Activated naive CD4-positive, alpha-beta T cell treated with anti-CD3 and anti-CD28 coated beads, Interleukin-2, amount 50 U/mL, for 72 hours (primary cell): ENCODE data around the gene GPR161. TPM values are rescaled to one million over a fixed set of nuclear protein-coding genes. Genes with fewer than 3 reads are reported as not detected.
A peak's percentile ranks its signal among the peaks of the same experiment; 100 is the strongest.

Experiments
- ATAC-seq, 2 donors: fragments of 150-1000 bp; cut with Tn5 transposase; 2 replicates each; pipeline ENCODE4 v1.10.0; 2021; ENCODE audit warnings: mild to moderate bottlenecking in 2 of 2, moderate library complexity in 2 of 2
- DNase-seq, 2 donors: peaks; one replicate each; pipeline ENCODE4 v3.0.0; 2021 to 2022; ENCODE audit warnings: low spot score in 2 of 2
- H3K27ac Mint-ChIP-seq, 2 donors: one replicate each; pipeline ENCODE4 v1.8.0; 2022; ENCODE audit warnings: mild to moderate bottlenecking in 2 of 2, mixed read lengths in 2 of 2
- H3K36me3 Mint-ChIP-seq, 2 donors: one replicate each; pipeline ENCODE4 v1.8.0; 2022; ENCODE audit warnings: mixed read lengths in 2 of 2
- H3K9me3 Mint-ChIP-seq, 2 donors: one replicate each; pipeline ENCODE4 v1.8.0; 2022; ENCODE audit warnings: mixed read lengths in 2 of 2
- total RNA-seq, 2 donors: library from RNA; stranded (reverse); gene quantifications; one replicate each; pipeline ENCODE4 v1.2.3, GENCODE V29; 2022

The GPR161 gene
- total RNA-seq, 2 donors from 2014 or later = 0.34 to 0.53 TPM

DNA sequence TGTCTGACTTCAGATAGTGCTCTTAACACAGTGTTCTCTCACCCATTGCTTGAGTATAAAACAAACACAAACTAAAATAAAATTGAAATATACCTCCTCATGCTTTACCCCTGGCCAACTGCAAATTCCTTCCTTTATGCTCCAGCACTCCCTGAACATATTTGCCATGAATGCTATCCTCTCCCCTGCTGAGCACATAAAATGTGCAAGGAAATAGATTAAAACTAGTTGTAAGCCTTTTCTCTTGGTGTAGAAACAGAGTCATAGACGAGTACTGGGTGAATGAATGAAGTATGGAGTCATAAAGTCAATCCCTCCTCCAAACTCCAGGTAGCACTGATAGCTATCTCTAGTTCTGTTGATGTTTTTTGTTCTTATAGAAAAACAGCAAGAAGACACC, 2.6 kb downstream of the GPR161 start:
- Mint-ChIP-seq H3K9me3 (no peaks in the 10 kb centered on the region), H3K36me3 (peaks cover 7% of the 10 kb centered on the region in 2 donors), H3K27ac (no peak overlapping the region)
- no peak for ATAC-seq
- no peak for DNase-seq

DNA sequence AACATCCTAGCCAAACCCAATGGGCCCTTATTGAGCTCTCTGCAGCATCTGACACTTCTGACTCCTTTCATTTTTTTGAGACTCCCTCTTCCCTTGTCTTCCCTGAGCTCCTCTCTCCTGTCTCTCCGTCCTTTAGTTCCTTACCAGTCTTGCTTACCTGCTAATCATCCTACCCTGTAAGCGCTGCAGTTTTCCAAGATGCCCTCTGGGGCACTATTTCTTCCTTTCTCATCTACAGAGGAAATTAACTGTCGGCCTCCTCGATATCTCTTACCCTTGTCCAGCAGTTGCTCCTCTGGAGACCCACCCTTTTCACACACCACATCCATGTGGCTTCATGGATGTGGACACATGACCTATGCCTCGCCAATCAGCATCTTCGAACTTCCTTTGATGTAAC, 6.8 kb downstream of the GPR161 start:
- peaks cover 0 to 5% of the 10 kb centered on the region in 2 donors for H3K36me3 Mint-ChIP-seq
- no peak for ATAC-seq

DNA sequence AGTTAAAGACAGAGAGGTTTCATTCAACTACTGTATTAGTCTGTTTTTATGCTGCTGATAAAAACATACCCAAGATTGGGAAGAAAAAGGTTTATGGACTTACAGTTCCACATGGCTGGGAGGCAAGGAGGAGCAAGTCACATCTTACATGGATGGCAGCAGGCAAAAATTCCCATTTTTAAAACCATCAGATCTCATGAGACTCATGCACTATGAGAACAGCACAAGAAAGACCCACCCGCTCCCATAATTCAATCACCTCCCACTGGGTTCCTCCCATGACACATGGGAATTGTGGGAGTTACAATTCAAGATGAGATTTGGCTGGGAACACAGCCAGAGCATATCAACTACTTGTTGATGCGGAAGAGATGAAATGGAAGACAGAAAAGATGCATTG, 9.2 kb downstream of the GPR161 start:
- H3K9me3 Mint-ChIP-seq = peaks cover 3 to 5% of the 10 kb centered on the region in 2 donors

More for the DNA sequence above, 6.8 kb downstream of the GPR161 start:
- DNase-seq = no peak
- Mint-ChIP-seq H3K27ac (no peak overlapping the region), H3K9me3 (peaks cover 3 to 5% of the 10 kb centered on the region in 2 donors)

DNA sequence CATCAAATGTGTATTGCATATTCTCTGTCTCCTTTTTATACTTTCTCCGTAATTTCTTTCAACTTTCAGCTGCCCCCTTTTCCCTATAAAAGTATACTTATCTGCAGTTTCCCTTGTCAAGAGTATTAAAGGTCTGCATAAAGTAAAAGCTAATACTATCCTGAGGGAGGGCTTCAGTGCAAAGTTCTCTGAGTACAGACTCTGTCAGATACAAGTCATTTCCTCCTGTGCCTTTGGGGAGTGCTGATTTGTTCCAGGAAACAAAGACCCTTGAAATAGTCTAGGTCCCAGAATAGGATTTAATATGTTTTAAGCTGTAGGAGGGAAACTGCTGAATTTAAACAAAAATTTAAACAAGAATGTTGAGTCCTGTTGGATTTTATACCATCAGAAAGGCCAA, 11.7 kb downstream of the GPR161 start:
- Mint-ChIP-seq H3K36me3 (peaks cover under 1 to 5% of the 10 kb centered on the region in 2 donors), H3K9me3 (peaks cover 3 to 5% of the 10 kb centered on the region in 2 donors), H3K27ac (no peak overlapping the region)
- DNase-seq = no peak
- ATAC-seq = no peak

More for the DNA sequence above, 9.2 kb downstream of the GPR161 start:
- H3K27ac Mint-ChIP-seq = no peak overlapping the region
- ATAC-seq (no peak), DNase-seq (no peak)
- peaks cover 0 to 5% of the 10 kb centered on the region in 2 donors for H3K36me3 Mint-ChIP-seq

DNA sequence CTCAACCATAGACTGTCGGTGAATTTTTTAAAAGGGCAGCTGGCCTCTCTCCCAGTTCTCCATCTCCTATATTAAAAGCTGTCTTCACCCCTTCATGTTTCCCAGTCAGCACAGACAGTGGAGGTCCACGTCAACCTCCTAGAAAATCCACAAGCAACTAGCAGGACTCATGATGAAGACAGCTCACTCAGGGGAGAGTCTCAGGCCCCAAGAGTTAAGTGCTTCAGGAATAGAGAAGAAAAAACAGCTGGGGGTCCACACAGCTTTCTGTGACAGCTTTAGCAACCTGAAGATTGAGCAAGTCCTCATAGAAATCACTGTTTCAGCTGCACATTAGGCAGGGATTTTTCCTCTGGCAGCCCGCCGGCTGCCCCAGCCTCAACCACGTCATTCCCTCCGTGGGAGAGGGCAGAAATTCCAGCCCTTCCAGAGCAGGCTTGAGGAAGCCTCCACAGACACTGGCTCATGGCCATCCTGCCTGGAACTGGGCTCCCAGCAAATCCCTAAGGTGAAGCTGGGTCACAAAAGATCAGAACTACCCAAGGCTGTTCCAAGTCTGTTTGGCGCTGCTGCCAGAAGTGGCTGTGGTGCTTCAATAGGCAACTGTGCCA, 15.2 kb downstream of the GPR161 start:
- no peak overlapping the region for H3K27ac Mint-ChIP-seq
- H3K36me3 Mint-ChIP-seq = peaks cover 0 to 9% of the 10 kb centered on the region in 2 donors
- no peak for DNase-seq
- no peaks in the 10 kb centered on the region for H3K9me3 Mint-ChIP-seq
- no peak for ATAC-seq

DNA sequence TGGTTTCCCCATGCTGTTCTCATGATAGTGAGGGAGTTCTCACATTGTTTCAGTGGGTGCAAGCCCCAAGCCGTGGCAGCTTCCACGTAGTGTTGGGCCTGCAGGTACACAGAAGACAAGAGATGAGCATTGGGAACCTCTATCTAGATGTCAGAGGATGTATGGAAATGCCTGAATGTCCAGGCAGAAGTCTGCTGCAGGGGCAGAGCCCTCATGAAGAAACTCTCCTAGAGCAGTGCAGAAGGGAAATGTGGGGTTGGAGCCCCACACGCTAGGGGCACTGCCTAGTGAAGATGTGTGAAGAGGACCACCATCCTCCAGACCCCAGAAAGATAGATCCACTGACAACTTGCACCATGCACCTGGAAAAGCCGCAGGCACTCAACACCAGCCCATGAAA, 17.0 kb downstream of the GPR161 start:
- Mint-ChIP-seq H3K36me3 (peaks cover 0 to 9% of the 10 kb centered on the region in 2 donors), H3K9me3 (no peaks in the 10 kb centered on the region), H3K27ac (no peak overlapping the region)
- ATAC-seq (no peak), DNase-seq (no peak)

DNA sequence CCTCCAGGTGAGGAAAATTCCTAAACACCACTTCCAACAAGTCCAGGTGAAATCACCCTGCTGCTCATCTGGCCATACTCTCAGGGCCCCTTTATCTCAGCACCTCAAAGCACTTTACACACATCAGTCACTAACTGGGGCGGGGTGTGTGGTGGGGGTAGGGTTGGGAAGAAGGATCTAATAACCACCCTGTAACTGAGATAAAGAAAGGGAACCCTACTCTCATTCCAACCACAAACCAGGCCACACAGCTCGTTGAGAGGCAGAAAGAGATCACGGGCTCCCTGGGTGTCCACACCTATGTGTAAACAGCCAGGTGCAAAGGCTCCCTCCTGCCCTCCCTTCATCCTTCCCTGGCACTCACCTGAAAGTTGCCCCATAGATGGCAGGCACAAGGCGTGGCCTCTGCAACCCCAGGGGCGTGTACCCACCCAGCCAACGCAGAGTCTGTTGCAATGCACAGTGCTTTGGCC, 20.4 kb downstream of the GPR161 start:
- ATAC-seq (no peak), DNase-seq (no peak)
- H3K27ac Mint-ChIP-seq = no peak overlapping the region
- peaks cover 0 to 9% of the 10 kb centered on the region in 2 donors for H3K36me3 Mint-ChIP-seq
- H3K9me3 Mint-ChIP-seq = no peaks in the 10 kb centered on the region

DNA sequence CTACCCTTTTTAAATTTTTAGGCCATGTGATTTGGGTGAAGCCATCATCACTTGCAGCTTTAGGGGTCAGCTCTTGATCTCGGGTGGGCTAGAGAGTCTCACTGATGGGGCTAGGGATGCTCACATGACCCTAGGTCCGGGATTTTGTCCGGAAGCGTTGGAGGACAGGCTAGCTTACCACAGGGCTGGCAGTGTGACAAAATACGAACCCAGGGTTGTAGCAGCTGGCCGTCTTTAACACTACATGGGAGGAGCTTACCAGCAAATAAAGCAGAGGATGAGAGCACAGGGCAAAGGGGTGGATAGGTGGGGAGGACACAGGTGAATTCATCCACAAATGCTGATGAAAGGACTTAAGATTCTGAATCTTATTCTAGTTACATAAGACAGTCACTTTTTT, 21.9 kb downstream of the GPR161 start:
- Mint-ChIP-seq H3K27ac (no peak overlapping the region), H3K9me3 (no peaks in the 10 kb centered on the region), H3K36me3 (peaks cover 0 to 7% of the 10 kb centered on the region in 2 donors)
- DNase-seq (no peak), ATAC-seq (no peak)

DNA sequence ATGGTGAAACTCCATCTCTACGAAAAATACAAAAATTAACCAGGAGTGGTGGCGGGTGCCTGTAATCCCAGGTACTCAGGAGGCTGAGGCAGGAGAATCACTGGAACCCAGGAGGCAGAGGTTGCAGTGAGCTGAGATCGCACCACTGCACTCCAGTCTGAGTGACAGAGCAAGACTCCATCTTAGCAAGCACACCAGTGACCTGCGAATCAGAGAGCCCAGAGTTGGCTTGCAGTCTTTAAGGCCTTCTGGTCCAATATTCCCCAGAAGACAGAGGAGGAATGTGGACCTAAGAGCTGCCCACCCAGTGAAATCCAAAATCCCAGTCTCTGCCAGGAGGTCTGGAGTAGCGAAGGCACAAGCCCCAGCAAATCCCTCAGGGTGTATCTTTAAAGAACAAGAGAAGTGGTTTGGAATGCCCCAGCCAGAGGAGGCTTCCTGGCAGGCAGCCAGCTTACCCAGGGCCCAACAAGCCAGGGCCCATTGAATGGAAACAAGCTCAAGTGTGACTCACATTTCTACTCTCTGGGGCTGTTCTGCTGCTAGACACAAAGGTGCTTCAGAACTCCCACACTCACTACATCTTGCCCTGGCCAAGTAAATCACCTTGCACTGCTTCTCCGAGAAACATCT, 23.9 kb downstream of the GPR161 start:
- Mint-ChIP-seq H3K9me3 (no peaks in the 10 kb centered on the region), H3K36me3 (no peaks in the 10 kb centered on the region), H3K27ac (peak overlapping the region in 1 of 2 donors; percentile 52)
- ATAC-seq (peak; percentile 92 to 93), DNase-seq (peak in 1 of 2 donors; percentile 66)

DNA sequence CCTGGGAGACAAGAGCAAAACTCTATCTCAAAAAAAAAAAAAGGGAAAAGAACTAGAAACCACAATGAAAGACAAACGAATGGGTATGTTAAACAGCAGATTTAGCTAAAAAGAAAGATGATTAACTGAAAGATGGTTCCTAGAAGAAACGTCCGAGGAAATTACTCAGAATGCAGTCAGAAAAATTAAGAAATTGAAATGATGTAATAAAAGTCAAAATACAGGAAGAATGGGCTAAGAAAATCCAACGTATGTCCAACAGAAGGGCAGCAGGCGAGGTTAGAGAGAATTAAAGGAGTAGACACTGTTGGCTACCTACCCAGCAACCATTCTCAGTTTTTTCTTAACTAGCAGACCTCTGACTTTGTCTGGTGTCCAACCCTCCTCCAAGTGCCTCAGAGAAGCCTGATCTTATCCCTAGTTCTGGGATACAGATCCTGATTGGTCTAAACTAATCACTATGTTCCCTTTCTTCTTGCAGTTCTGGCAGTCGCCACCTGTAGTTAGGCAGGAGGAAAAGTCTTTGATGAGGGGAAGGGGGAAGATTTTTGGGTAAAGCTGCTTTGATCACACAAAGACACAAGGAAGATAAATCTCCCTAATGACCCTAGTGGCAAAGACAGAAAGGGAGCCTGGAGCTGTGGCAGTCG, 25.7 kb downstream of the GPR161 start:
- DNase-seq = no peak
- no peaks in the 10 kb centered on the region for H3K9me3 Mint-ChIP-seq
- no peak for ATAC-seq
- no peaks in the 10 kb centered on the region for H3K36me3 Mint-ChIP-seq
- no peak overlapping the region for H3K27ac Mint-ChIP-seq

DNA sequence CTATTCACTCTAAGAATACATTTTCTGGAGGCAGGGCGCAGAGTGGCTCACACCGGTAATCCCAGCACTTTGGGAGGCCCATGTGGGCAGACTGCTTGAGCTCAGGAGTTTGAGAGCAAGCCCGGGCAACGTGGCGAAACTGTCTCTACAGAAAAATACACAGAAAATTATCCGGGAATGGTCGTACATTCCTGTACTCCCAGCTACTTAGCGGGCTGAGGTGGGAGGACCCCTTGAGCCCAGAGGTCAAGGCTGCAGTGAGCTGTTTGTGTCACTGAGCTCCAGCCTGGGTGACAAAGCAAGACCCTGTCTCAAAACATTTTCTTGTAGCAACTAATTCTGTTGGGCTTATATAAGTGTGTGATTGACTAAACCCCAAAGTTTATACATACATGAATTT, 30.5 kb downstream of the GPR161 start:
- ATAC-seq = no peak
- Mint-ChIP-seq H3K36me3 (no peaks in the 10 kb centered on the region), H3K27ac (no peak overlapping the region), H3K9me3 (no peaks in the 10 kb centered on the region)
- DNase-seq = peak in 1 of 2 donors; percentile 9

DNA sequence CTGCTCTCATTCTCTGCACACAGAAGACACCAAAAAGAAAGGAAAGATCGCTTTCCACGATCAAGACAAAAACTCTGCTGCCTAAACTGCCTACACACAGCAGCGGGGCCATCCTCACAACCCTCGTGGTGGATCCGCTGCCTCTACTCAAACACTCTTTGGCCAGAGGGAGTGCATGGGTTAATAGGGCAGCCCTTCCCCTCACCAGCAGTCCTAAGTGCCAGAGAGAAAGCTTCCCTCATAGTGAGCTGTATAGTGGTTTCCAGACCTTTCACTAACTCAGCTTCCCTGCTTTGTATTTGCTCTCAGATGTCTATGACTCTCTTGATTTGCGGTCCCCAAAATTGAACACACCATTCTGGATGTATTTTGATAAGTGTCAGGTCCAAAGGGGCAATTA, 30.9 kb downstream of the GPR161 start:
- ATAC-seq = no peak
- Mint-ChIP-seq H3K27ac (no peak overlapping the region), H3K36me3 (no peaks in the 10 kb centered on the region), H3K9me3 (no peaks in the 10 kb centered on the region)
- no peak for DNase-seq

DNA sequence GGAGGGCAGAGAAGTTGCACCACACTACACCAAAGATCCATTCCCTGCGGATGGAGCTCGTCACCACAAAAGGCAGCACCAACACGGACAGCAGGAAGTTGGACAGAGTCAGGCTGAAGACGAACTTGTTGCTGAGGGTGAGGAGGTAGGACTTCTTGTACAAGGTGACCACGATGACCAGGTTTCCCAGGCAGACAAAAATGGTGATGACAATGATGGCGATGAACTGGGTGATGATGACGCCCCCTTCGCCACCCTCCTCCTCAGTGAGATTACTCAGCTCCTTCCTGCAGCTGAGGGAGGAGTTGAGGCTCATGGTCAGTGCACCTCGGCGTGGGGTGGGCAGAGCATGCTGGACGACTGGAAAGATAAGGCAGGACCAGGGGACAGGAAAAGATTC, 32.2 kb downstream of the GPR161 start:
- DNase-seq = peak in 1 of 2 donors; percentile 28

DNA sequence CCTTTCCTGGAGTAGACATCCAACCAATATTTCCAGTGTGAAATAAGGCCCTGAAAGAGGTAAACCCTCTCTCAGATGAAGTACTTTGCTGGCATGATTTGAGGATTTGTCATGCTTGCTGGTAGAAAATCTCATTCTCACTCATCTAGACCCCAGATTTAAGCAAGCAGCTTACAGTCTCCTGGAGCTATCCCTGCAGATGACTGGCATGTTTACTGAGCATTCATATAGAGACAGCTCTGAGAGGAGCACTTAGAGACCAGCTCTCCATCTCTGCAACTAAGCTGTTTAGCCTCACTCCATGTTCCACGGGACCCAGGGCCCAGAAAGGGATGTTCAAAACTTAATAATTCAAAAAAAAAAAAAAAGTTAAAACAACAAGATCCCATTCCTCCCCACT, 34.2 kb downstream of the GPR161 start:
- Mint-ChIP-seq H3K9me3 (no peaks in the 10 kb centered on the region), H3K27ac (peak overlapping the region in 1 of 2 donors; percentile 77), H3K36me3 (no peaks in the 10 kb centered on the region)
- peak in 1 of 2 donors; percentile 50 for ATAC-seq
- no peak for DNase-seq

More for the DNA sequence above, 32.2 kb downstream of the GPR161 start:
- no peaks in the 10 kb centered on the region for H3K9me3 Mint-ChIP-seq
- no peak overlapping the region for H3K27ac Mint-ChIP-seq
- no peaks in the 10 kb centered on the region for H3K36me3 Mint-ChIP-seq
- ATAC-seq = no peak

DNA sequence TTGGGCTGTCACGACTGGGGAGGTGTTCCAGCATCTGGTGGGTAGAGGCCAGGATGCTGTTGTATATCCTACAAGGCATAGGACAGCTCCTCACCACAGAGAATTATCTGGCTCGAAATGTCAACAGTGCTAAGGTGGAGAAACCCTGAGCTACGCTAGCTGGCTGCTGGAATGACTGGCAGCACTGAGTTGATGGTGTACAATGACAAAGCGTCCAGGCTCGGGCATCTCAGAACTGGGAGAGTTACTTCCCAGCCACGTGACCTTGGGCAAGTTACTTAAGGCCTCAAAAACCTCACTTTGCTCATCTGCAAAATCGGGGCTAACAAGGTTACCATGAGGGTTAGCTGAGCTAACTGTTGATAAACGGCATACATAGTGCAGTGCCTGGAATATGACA, 35.4 kb downstream of the GPR161 start:
- ATAC-seq (no peak), DNase-seq (no peak)
- Mint-ChIP-seq H3K27ac (no peak overlapping the region), H3K36me3 (no peaks in the 10 kb centered on the region), H3K9me3 (no peaks in the 10 kb centered on the region)

DNA sequence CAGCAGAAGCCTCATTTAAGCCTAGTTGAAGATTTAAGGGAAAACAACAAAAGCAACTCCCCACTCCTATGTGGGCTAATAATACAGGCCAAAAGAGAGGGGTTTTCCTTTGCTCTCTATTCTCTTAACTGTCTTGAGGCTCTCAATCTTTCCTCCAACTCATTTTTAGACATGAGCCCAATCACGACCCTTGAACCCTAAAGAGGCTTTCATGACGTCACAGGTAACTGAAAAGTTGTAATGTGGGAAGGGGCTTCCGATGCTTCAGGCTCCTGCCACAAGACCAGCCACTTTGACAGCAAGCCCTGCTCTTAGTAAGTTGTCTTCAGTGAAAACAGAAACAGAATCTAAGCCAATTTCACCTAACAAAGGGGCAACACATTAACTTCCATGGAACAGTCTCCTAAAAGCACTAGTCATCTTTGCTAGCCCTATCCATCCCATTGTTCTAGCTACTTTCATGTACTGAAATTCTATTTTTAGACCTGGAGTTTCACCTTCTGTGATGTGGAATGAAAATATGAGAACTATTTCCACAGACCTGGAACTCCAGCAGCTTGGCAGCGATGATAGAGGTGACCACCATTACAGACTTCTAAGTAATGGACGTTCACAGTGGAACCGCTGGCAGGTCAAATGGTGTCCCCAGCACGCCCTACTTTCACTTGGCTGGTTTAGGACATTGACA, 36.3 kb downstream of the GPR161 start:
- H3K9me3 Mint-ChIP-seq = no peaks in the 10 kb centered on the region
- no peak overlapping the region for H3K27ac Mint-ChIP-seq
- no peaks in the 10 kb centered on the region for H3K36me3 Mint-ChIP-seq
- DNase-seq (no peak), ATAC-seq (no peak)

DNA sequence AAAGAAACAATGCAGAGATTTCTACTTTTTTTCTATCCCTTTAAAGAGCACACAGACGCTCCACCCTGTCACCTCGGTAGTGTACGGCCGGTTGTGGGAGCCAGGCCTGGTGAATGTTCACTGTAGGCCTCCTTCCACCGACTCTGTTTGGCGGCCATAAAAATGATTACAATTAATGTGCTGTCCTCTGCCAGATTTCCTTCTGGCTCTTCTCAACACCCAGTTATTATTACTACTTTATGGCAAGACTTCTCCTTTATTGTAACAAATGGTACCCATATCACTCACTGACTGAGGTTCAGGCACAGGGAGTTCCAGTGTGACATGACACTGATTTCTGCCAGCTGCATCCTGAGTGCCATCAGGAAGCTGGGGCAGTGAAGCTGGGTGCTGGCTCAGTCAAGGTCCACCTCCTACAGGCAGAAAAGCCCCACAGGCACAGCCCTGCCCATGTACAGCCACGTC, 37.4 kb downstream of the GPR161 start:
- peak in 1 of 2 donors; percentile 33 for DNase-seq
- Mint-ChIP-seq H3K36me3 (no peaks in the 10 kb centered on the region), H3K9me3 (no peaks in the 10 kb centered on the region), H3K27ac (peak overlapping the region in 1 of 2 donors; percentile 68)
- no peak for ATAC-seq
